HG03354 (cell line): Measurements from ENCODE around the gene HADH.
"Not testable (repeated sequence)": the region's sequence is repeated elsewhere in the genome, so short reads cannot be mapped to it uniquely, and the experiment has no call there.

Source experiments
- ATAC-seq: cut with Tn5 transposase; IDR thresholded peaks from one replicate; pipeline ENCODE4 v1.9.1; 2021; ENCODE audit warnings: mild to moderate bottlenecking; ENCODE audit not compliant: unreplicated experiment, poor library complexity, severe bottlenecking

Gene HADH

DNA sequence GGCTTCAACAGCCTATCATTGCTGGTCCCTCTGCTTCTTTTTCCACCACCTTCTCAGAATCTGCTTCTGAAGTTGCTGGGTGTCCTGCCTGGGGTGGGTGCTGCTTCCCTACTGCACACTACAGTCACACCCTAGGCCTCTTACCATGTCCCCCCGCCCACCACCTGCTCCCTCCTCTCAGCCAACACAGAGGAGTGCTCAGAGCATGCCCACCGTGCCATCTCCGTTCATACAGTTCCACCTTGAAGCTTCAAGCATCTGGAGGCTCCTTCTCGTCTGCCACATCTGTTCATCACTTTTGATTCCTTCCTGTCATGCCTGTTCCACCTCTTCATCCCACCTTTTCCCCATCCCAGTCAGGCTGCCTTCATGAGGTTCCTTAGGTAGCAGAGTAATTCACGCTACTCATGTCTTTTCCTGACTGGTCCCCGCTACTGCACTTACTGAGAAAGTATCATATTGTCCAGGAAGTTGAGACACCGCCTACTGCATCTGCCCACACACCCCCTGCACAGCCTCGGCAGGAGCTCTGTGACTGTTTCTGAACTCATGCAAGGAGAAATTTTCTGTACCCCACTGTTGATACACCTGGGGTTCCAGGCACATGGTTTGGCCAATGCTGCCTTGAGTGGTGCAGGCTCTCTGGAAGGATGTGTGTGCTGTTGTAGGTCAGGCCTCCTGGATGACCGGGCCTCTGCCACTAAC lies 39.5 kb downstream of the HADH start:
- ATAC-seq: no peak

DNA sequence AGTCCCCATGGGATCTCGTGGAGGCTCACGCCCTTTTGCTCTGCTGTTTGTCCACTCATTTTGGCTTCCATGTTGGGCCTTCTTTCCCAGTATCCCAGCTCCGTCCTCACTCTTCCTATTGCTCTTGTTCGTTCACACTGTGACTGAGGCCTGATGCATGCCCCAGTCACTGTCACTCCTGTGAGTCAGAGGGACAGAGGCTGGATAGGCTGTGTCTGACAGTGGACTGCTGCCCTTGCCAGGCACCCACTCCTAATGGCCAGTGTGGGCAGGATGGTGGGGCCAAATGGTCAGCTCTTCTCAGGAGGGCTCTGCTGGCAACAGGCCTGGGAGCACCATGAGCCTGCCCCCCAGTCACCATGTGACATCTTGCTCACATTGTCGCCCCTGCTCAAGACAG lies 40.0 kb downstream of the HADH start:
- peak; percentile 2 for ATAC-seq

- ATAC-seq: peak; percentile 98
Observed at GRCh38 chr4:108030332-108030731, 40.6 kb downstream of the HADH start.

DNA sequence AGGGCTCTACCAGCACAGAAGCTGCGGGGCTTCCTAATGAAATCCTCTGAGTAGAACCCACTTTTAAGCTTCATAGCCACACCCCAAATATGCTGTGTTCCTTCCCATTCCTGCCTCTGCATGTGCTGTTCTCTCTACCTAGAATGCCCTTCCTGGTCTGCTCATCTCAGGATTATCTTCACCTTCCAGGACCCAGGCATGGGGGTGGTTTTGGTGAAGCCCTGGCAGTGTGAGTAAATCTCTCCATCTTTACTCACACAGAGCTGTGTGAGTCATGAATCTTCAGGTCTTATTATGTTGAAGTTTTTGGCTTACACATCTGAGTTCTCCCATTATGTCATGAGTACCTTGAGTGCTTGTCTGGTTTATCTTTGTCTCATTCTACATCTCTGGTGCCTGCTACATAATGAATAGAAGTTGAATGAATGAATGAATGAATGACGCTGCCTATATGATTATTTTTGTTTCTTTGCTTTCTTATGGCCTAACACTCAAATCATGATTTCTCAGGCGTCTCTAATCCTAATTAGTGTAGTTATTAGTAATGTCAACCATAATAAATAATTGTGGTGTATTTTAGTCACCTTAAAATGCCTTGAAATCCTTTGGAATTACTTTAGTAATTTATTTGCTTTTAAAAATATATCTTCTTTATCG lies 41.9 kb downstream of the HADH start:
- ATAC-seq: no peak

DNA sequence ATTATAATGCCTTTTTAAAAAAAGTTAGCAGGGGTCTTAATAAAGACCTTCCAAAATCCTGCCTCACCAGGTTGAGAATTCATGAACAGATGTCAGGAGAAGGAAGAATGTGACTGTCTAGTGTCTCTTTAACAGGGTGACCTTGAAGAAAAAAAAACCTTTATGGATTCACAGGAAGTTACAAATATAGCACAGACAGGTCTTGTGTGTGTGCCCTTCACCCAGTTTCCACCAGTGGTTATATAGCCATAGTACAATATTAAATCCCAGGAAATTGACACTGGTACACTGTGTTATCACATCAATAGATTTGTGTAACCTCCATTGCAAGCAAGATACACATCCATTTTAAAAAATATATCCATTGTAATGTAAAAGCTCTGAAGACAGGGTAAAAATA lies 43.7 kb downstream of the HADH start:
- ATAC-seq: no peak

- ATAC-seq: no peak
Observed at GRCh38 chr4:108034565-108034964, 44.9 kb downstream of the HADH start.

DNA sequence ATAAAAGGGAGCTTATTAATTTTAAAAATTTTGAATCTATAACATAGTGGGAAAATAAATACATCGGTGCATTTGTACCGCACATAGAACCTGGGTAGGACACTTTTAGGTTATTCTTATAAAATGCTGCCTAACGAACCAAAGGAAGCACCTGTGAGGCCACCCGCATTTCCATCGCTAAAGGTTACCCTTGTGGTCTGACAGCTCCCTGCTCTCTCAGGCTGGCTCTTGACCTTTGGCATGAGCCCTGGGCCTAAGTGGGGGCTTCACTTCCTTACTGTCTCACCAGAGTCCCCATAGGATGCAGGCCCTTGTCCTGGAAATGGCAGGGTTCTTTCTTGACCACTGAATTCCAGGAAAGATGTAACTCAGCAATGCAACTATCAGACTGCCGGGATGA lies 46.0 kb downstream of the HADH start:
- ATAC-seq: peak; percentile 50

DNA sequence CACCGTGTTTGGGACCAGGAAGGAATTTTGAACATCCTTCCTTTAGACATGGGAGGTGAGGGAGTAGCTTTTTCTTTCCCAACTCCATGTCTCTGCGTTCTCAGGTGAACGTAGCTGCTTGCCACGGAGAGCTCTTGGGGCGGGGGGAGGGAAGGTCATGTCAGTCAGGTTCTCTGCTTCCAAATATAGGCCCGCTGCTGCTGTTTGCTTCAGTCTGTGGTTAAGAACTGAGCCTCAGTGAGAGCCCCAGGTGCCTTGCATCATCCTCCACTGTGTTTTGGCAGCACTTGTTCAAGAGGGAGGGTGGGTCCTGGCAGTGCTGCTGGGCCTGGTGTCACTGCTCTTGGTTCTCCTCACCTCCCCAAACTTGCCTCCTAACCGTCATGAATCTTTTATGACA lies 46.5 kb downstream of the HADH start:
- ATAC-seq: peak; percentile 96

DNA sequence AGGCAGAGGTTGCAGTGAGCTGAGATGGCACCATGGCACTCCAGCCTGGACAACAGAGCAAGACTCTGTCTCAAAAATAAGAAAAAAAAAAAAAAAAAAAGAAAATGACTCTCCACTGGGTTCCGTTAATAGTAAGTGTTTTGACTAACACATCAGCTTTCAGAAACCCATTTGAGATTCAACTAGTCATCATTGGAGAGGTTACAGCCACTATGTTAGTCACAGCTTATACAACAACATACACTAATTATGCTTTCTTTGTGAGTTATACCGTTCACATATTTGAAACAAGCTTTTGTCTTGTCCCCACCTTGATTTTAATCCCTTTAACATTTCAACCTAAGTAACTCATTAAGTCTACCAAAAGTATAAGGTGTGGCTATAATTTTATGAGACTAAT lies 48.2 kb downstream of the HADH start:
- ATAC-seq: no peak

GRCh38 chr4:108042927-108043326 lies 53.2 kb downstream of the HADH start:
- ATAC-seq: no peak

DNA sequence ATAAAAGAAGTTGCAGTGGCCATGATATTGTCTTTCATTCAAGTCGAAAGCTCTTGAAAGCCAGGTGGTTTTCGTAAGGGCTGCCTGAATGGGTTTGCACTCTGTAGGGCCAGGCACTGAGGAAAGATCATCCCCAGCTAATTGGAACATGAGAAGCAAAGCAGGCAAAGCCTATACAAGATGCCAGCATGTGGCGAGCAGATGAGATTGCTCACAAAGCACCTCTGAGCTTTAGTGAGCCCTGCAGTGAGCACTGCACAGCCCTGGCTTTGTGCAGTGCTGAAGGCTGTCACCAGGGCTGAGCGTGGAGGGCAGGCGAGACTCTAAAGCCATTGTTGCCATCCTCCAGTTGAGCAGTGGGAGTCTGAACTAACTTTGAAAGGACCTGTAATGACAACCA lies 53.8 kb downstream of the HADH start:
- no peak for ATAC-seq

DNA sequence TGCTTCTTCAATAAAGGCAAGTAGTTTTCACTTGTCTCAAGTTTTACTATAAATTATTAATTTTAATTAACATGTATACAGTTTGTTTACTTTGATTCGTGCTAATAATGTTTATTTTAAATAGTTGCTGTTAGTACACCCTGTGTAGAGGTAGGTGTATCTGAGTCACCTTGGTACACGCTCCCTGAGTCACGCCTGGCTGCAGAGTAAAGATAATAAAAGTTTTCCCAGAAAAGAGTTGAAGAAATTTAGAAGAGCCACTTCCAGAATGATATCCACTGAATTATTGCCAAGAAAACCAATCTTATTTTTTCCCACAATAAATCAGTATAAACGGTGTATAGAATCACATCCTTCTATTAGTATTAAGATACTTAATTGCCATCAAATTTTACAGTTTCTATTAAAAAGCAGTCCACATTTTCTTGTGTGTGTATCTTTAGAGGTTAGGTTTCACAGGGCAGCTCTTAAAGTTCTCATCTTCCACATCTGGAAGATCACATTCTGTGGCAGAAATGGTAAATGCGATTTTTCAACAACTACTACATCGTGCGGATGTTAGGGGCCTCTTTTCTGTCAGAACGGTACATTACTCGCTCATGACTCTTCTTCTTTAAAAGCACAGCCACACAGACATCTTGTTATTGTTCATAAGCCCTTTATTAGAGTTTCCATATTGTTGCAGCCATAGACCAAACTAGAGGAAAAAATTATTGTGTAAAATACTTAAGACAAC lies 55.4 kb downstream of the HADH start:
- no peak for ATAC-seq

DNA sequence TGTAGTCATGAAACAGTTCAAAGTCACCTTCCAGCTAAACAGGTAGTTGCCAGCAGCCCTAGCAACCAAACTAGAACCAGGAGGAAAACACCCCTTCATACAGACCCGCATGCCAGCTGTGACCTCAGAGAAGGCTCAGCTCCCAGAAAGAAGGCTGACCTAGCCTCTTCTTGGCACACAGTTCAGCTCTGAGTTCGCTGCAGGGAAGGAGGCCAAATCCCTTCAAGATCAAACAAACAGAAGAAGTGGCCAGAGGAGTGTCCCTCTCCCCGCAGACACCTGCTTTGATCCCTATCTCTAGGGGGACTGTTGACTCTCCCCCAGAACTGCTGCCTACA lies 56.0 kb downstream of the HADH start:
- no peak for ATAC-seq

DNA sequence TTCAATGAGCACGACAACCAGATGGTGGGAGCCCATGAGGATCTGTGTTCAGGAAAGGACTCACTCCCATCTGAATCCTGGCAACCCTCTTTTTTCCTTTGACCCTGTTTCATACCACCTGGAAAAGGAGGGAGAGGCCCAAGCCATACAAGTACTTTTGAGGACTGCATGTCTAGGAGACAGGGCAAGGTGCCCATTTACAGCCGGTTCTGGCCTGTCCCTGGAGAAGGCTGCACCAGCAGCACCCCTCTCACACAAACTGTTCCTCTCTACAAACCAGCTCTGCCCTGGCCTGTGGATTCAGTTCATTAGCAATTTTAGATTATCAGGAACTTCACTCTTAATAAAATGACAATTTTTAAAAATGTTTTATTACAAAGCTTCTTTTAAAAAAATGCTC lies 57.5 kb downstream of the HADH start:
- ATAC-seq: no peak

- no peak for ATAC-seq
Observed at GRCh38 chr4:108048157-108048556, 58.5 kb downstream of the HADH start.

GRCh38 chr4:108048997-108049396 lies 59.3 kb downstream of the HADH start:
- no peak for ATAC-seq

- no peak for ATAC-seq
Observed at GRCh38 chr4:108049406-108049805, 59.7 kb downstream of the HADH start.

GRCh38 chr4:108050166-108051111 lies 60.8 kb downstream of the HADH start:
- ATAC-seq: not testable (repeated sequence)

DNA sequence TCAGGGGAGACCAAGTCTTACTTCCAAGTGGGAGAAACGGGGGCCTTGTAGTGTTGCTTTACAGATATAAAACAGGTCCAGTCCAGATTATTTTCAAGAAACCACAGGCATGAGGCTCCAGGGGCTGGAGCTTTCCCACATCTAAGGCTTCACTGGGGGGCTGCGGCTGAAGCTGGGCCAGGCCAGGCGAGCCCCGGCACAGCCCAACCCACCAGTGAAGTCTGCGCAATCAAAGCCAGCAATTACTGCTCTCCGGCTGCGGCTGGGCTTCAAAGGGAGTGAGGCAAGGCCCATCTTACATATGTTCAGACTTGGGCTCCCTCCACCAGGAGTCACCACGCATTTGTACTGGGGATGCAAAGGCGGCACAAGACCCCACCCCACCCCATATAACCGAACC lies 61.7 kb downstream of the HADH start:
- no peak for ATAC-seq

DNA sequence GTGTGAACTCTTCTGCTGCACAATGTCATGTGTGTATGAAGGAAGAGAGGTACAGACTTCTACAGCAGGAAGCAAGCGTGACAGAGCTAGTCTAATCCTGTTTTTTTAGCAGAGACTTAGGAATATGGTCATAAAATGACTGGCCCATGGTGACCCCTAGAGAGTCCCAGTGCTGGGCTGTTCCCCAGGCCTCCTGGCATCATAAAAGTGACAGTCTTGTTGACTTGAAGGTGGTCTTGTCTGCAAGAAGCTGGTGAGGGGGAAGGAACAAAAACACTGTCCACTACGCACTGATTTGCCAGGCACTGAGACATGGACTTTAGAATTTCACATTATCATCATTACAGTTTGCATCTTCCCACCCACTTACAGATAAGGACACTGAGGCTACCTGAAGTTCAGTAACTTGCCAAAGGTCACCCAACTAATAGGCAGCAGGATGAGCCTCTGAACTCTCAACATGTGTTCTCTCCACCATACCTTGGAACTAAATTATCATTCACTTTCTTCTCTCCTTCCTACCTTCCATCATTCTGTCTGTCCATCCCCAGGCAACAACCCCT lies 63.0 kb downstream of the HADH start:
- no peak for ATAC-seq
